ENCODE data around the gene KRT13.
A peak's percentile ranks its signal among the peaks of the same experiment; 100 is the strongest.
"Not testable (repeated sequence)": the region's sequence is repeated elsewhere in the genome, so short reads cannot be mapped to it uniquely, and the experiment has no call there.

The KRT13 gene

GRCh38 chr17:41545829-41546410 lies 40.5 kb upstream of the KRT13 start:
- no peak overlapping the region for H3K27ac ChIP-seq (ENCODE audit: low read depth, low read length)

GRCh38 chr17:41544935-41545334 lies 39.5 kb upstream of the KRT13 start:
- Histone ChIP-seq H3K4me1 (ENCODE audit: control insufficient read depth, insufficient read depth, low read length) (peaks cover 24% of the 10 kb centered on the region), H3K4me3 (ENCODE audit: low read depth, low read length) (no peak overlapping the region), H3K36me3 (ENCODE audit: control insufficient read depth, insufficient read depth, low read length) (no peaks in the 10 kb centered on the region), H3K27me3 (ENCODE audit: control insufficient read depth, insufficient read depth, low read length) (peaks cover 4% of the 10 kb centered on the region; the same call in 1 of the 2 replicates), H3K9me3 (ENCODE audit: control insufficient read depth, insufficient read depth, low read length) (no peaks in the 10 kb centered on the region), H3K27ac (ENCODE audit: low read depth, low read length) (peak overlapping the region; percentile 53), H3K9ac (ENCODE audit: low read depth, low read length) (no peak overlapping the region)

More at GRCh38 chr17:41545829-41546410, 40.5 kb upstream of the KRT13 start:
- H3K9me3 ChIP-seq (ENCODE audit: control insufficient read depth, insufficient read depth, low read length), result no peaks in the 10 kb centered on the region
- no peak overlapping the region for H3K4me3 ChIP-seq (ENCODE audit: low read depth, low read length)
- no peaks in the 10 kb centered on the region for H3K36me3 ChIP-seq (ENCODE audit: control insufficient read depth, insufficient read depth, low read length)
- H3K9ac ChIP-seq (ENCODE audit: low read depth, low read length), result no peak overlapping the region
- peaks cover 4% of the 10 kb centered on the region; the same call in 1 of the 2 replicates for H3K27me3 ChIP-seq (ENCODE audit: control insufficient read depth, insufficient read depth, low read length)
- peaks cover 24% of the 10 kb centered on the region for H3K4me1 ChIP-seq (ENCODE audit: control insufficient read depth, insufficient read depth, low read length)

- Histone ChIP-seq H3K9me3 (ENCODE audit: control insufficient read depth, insufficient read depth, low read length) (no peaks in the 10 kb centered on the region), H3K36me3 (ENCODE audit: control insufficient read depth, insufficient read depth, low read length) (no peaks in the 10 kb centered on the region), H3K27ac (ENCODE audit: low read depth, low read length) (peak overlapping the region; percentile 53), H3K4me3 (ENCODE audit: low read depth, low read length) (no peak overlapping the region), H3K4me1 (ENCODE audit: control insufficient read depth, insufficient read depth, low read length) (peaks cover 24% of the 10 kb centered on the region), H3K9ac (ENCODE audit: low read depth, low read length) (no peak overlapping the region), H3K27me3 (ENCODE audit: control insufficient read depth, insufficient read depth, low read length) (peaks cover 4% of the 10 kb centered on the region; the same call in 1 of the 2 replicates)
Measured at GRCh38 chr17:41544491-41544892, 39.1 kb upstream of the KRT13 start.

- not testable (repeated sequence) for H3K9me3 ChIP-seq (ENCODE audit: control insufficient read depth, insufficient read depth, low read length); H3K27ac ChIP-seq (ENCODE audit: low read depth, low read length); H3K4me3 ChIP-seq (ENCODE audit: low read depth, low read length); H3K27me3 ChIP-seq (ENCODE audit: control insufficient read depth, insufficient read depth, low read length); H3K9ac ChIP-seq (ENCODE audit: low read depth, low read length); H3K36me3 ChIP-seq (ENCODE audit: control insufficient read depth, insufficient read depth, low read length)
- peaks cover 21% of the 10 kb centered on the region; the same call in 1 of the 2 replicates for H3K4me1 ChIP-seq (ENCODE audit: control insufficient read depth, insufficient read depth, low read length)
Measured at GRCh38 chr17:41542786-41543185, 37.4 kb upstream of the KRT13 start.

- Histone ChIP-seq H3K9me3 (ENCODE audit: control insufficient read depth, insufficient read depth, low read length) (no peaks in the 10 kb centered on the region), H3K27ac (ENCODE audit: low read depth, low read length) (no peak overlapping the region)
Measured at GRCh38 chr17:41542357-41542756, 36.9 kb upstream of the KRT13 start.

GRCh38 chr17:41540921-41541625 lies 35.7 kb upstream of the KRT13 start:
- H3K27ac ChIP-seq (ENCODE audit: low read depth, low read length), result peak overlapping the region; percentile 51
- H3K9me3 ChIP-seq (ENCODE audit: control insufficient read depth, insufficient read depth, low read length), result no peaks in the 10 kb centered on the region
- no peaks in the 10 kb centered on the region for H3K27me3 ChIP-seq (ENCODE audit: control insufficient read depth, insufficient read depth, low read length)
- H3K36me3 ChIP-seq (ENCODE audit: control insufficient read depth, insufficient read depth, low read length), result no peaks in the 10 kb centered on the region
- no peak overlapping the region for H3K4me3 ChIP-seq (ENCODE audit: low read depth, low read length)
- H3K9ac ChIP-seq (ENCODE audit: low read depth, low read length), result no peak overlapping the region
- peaks cover 13% of the 10 kb centered on the region; the same call in 1 of the 2 replicates for H3K4me1 ChIP-seq (ENCODE audit: control insufficient read depth, insufficient read depth, low read length)

More at GRCh38 chr17:41542357-41542756, 36.9 kb upstream of the KRT13 start:
- Histone ChIP-seq H3K36me3 (ENCODE audit: control insufficient read depth, insufficient read depth, low read length) (no peaks in the 10 kb centered on the region), H3K4me1 (ENCODE audit: control insufficient read depth, insufficient read depth, low read length) (peaks cover 17% of the 10 kb centered on the region; the same call in 1 of the 2 replicates), H3K27me3 (ENCODE audit: control insufficient read depth, insufficient read depth, low read length) (no peaks in the 10 kb centered on the region), H3K9ac (ENCODE audit: low read depth, low read length) (no peak overlapping the region), H3K4me3 (ENCODE audit: low read depth, low read length) (no peak overlapping the region)

- no peaks in the 10 kb centered on the region for H3K9me3 ChIP-seq (ENCODE audit: control insufficient read depth, insufficient read depth, low read length)
- H3K9ac ChIP-seq (ENCODE audit: low read depth, low read length), result no peak overlapping the region
- H3K4me3 ChIP-seq (ENCODE audit: low read depth, low read length), result no peak overlapping the region
- H3K36me3 ChIP-seq (ENCODE audit: control insufficient read depth, insufficient read depth, low read length), result no peaks in the 10 kb centered on the region
- H3K27ac ChIP-seq (ENCODE audit: low read depth, low read length), result peak overlapping the region; percentile 51
- H3K4me1 ChIP-seq (ENCODE audit: control insufficient read depth, insufficient read depth, low read length), result peaks cover 15% of the 10 kb centered on the region; the same call in 1 of the 2 replicates
- no peaks in the 10 kb centered on the region for H3K27me3 ChIP-seq (ENCODE audit: control insufficient read depth, insufficient read depth, low read length)
Measured at GRCh38 chr17:41539979-41540701, 34.7 kb upstream of the KRT13 start.

- Histone ChIP-seq H3K9ac (ENCODE audit: low read depth, low read length) (no peak overlapping the region), H3K4me3 (ENCODE audit: low read depth, low read length) (no peak overlapping the region), H3K4me1 (ENCODE audit: control insufficient read depth, insufficient read depth, low read length) (peaks cover 9% of the 10 kb centered on the region; the same call in 1 of the 2 replicates), H3K27ac (ENCODE audit: low read depth, low read length) (peak overlapping the region; percentile 58), H3K36me3 (ENCODE audit: control insufficient read depth, insufficient read depth, low read length) (no peaks in the 10 kb centered on the region), H3K9me3 (ENCODE audit: control insufficient read depth, insufficient read depth, low read length) (no peaks in the 10 kb centered on the region), H3K27me3 (ENCODE audit: control insufficient read depth, insufficient read depth, low read length) (no peaks in the 10 kb centered on the region)
Measured at GRCh38 chr17:41539071-41539492, 33.7 kb upstream of the KRT13 start.

GRCh38 chr17:41538565-41538991 lies 33.2 kb upstream of the KRT13 start:
- H3K4me3 ChIP-seq (ENCODE audit: low read depth, low read length), result no peak overlapping the region
- peak overlapping the region; percentile 58 for H3K27ac ChIP-seq (ENCODE audit: low read depth, low read length)
- no peaks in the 10 kb centered on the region for H3K27me3 ChIP-seq (ENCODE audit: control insufficient read depth, insufficient read depth, low read length)
- H3K4me1 ChIP-seq (ENCODE audit: control insufficient read depth, insufficient read depth, low read length), result peaks cover 9% of the 10 kb centered on the region; the same call in 1 of the 2 replicates
- H3K36me3 ChIP-seq (ENCODE audit: control insufficient read depth, insufficient read depth, low read length), result no peaks in the 10 kb centered on the region
- H3K9me3 ChIP-seq (ENCODE audit: control insufficient read depth, insufficient read depth, low read length), result no peaks in the 10 kb centered on the region
- no peak overlapping the region for H3K9ac ChIP-seq (ENCODE audit: low read depth, low read length)

GRCh38 chr17:41537990-41538389 lies 32.6 kb upstream of the KRT13 start:
- no peak overlapping the region for H3K4me3 ChIP-seq (ENCODE audit: low read depth, low read length)
- H3K4me1 ChIP-seq (ENCODE audit: control insufficient read depth, insufficient read depth, low read length), result peaks cover 9% of the 10 kb centered on the region; the same call in 1 of the 2 replicates
- H3K9me3 ChIP-seq (ENCODE audit: control insufficient read depth, insufficient read depth, low read length), result no peaks in the 10 kb centered on the region
- H3K27me3 ChIP-seq (ENCODE audit: control insufficient read depth, insufficient read depth, low read length), result no peaks in the 10 kb centered on the region
- H3K36me3 ChIP-seq (ENCODE audit: control insufficient read depth, insufficient read depth, low read length), result no peaks in the 10 kb centered on the region
- H3K9ac ChIP-seq (ENCODE audit: low read depth, low read length), result no peak overlapping the region
- no peak overlapping the region for H3K27ac ChIP-seq (ENCODE audit: low read depth, low read length)

GRCh38 chr17:41537614-41537954 lies 32.2 kb upstream of the KRT13 start:
- H3K27me3 ChIP-seq (ENCODE audit: control insufficient read depth, insufficient read depth, low read length), result no peaks in the 10 kb centered on the region
- no peak overlapping the region for H3K9ac ChIP-seq (ENCODE audit: low read depth, low read length)
- H3K36me3 ChIP-seq (ENCODE audit: control insufficient read depth, insufficient read depth, low read length), result no peaks in the 10 kb centered on the region
- H3K9me3 ChIP-seq (ENCODE audit: control insufficient read depth, insufficient read depth, low read length), result no peaks in the 10 kb centered on the region
- no peak overlapping the region for H3K27ac ChIP-seq (ENCODE audit: low read depth, low read length)
- H3K4me3 ChIP-seq (ENCODE audit: low read depth, low read length), result no peak overlapping the region
- H3K4me1 ChIP-seq (ENCODE audit: control insufficient read depth, insufficient read depth, low read length), result peaks cover 9% of the 10 kb centered on the region; the same call in 1 of the 2 replicates

Data from HUES48 (cell line).